SHP77 treated with DMSO at 0.1 percent for 48 hours (cell line): ENCODE results near the gene SRRD.

Experiments used
- DNase-seq: peaks from one replicate; lab custom pipeline; 2025; lab: John Stamatoyannopoulos, UW

The SRRD gene

DNA sequence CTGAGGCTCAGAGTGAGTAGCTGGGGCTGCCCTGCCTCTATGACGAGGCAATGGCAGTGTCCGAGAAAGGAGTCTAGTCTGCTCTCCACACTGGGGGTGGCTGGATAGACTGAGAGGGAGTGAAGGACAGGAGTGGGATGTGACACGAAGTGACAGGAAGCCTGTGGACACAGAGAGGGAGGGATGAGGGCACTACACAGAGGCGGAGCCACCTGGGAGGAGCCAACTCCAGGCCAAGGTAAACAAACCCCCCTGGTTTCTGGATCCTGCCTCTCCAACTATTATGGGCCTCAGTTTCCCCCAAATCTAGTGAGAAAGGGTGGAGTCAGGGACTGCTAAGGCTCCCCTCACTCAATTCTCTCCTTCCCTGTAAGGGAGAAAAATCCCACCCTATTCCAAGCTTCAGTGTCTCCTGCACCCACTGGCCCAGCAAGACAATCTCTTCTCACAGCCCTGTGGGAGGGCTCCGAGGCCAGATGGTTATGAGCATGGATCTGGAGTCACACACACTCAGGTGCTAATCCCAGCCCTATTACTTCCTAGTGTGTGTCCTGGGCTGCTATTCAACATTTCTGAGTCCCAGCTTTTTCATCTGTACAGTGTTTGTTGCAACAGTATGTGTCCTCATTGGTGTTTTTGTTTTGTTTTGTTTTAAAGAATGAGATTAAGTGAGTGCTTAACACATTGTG lies 29.7 kb upstream of the SRRD start:
- no peak for DNase-seq

DNA sequence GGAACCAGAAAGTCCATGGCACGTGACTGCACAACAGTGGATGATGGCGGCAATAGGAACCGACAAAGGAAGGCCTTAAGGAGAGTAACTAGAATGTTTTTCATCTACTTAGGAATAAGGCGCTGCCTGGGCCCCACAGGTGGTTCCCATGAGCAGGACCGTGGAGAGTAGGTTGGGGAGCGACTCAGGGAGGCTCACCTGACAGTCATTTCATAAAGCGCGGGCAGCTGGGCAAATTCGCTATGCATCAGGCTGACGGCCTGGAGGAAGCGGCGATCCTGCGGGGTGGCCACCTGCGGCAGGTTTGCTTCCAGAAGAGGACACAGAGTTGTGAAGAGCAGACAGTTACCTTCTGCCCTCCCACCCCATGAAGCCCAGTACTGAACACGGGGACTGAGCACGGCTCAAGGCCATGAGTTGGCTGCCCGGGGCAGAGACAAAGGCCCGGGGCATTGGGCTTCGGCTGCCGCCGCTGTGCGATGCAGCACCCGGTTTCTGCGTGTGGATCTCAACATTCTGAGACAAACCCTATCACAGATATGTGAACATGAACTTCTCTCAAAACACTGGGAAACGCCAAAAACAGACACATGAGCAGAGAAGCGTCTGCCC lies 25.9 kb upstream of the SRRD start:
- no peak for DNase-seq

DNA sequence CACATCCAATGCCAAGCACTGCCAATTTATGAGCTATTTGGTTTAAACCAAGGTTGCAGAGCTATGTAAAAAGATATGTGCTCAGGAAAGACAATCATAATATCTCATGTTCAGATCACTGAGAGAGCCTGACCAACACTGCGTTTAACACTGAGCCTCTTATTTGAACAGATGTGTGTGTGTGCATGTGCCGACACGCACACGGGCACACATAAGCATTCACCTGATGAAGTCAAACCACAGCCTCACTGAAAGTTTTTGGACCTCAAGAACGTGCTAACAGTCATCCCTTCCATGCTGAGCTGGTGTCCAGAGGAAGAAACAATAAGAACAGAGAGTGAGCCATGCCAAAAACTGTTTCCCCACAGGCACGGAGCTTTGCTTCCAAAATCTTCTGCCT lies 23.5 kb upstream of the SRRD start:
- no peak for DNase-seq

DNA sequence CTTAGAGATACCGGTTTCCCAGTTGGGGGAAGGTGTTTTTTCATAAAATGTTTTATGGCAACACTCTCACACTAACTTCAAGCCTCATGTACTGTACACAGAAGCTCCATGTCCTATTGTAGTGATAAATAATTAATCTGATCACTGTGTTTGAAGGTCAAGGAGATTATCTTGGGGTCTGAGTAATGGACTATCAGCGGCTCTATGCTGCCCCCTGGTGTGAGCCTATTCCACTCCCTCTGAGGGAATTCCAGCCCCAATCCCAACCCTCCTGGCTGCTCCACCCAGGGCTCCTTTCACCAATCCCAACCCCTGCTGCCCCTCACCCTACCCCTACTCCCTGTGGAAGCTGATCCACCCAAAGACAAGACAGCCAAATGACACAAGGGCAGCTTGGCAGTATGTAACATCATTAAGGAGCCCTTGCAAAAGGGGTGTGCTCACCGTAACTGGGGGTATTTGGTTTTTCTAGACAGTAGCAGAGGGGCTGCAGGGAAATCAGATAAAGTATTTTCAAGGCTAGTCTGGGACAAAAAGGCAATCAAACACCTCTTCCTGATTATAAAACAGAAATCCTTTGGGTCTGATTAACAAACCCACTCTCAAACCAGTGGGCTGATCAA lies 22.4 kb upstream of the SRRD start:
- DNase-seq, result no peak

DNA sequence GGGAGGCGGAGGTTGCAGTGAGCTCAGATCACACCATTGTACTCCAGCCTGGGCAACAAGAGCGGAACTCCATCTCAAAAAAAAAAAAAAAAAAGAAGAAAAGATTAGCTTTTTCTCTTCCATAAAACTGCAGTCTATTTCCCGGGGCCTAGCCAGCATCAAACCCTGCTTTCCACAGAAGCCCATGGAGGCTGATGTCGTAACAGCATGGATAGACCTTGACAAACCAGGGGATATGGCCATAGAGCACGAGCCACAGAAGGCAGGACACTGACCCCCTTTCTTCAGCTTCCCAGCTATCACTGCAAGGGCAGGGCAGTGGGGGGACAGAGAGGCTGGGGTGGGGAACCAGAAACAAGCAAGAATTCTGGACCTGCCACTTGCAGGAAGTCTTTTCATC lies 21.6 kb upstream of the SRRD start:
- DNase-seq, result no peak

DNA sequence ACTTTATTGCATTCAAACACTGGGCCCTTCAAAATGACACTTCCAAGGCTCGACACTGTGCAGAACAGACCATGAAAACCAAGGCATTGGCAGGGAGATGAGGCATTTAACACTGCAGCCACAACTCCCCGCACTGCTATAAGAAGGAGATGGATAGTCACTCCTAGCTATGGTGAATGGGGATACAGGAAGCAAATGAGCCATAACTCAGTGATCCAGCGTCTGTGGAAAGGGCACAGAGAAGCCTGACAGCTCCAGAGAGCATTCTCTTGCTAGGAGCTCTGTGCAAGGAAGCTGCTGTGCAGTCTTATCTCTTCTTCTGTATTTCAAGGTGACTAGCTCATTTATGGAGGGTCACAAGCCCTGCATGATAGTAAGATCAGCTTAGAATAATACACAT lies 21.0 kb upstream of the SRRD start:
- DNase-seq, result no peak

DNA sequence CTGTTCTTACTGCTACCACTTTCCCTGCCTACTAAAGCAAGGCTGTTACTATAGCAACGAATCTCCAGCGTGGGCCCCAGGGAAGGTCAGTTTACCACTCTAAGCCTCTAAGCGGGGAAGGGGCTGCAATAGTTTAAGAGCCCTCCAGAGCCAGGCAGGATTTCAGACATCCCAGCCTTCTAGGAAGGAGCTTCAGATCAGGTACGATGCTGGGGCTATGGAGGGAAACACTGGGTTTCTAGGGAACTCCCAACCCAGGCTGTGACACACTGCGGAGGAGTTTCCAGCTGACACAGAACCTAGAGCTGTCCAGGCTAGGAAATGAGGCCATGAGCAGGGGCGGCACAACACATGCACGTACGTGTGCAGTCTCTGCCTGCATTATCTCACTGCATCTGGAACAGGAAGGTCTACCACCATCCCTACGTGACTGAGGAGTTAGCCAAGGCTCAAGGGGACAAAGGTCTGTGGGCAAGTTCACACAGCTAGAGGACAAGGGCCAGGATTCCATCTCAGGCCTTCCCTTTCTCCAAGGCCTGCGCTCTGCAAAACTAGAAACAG lies 20.5 kb upstream of the SRRD start:
- no peak for DNase-seq

DNA sequence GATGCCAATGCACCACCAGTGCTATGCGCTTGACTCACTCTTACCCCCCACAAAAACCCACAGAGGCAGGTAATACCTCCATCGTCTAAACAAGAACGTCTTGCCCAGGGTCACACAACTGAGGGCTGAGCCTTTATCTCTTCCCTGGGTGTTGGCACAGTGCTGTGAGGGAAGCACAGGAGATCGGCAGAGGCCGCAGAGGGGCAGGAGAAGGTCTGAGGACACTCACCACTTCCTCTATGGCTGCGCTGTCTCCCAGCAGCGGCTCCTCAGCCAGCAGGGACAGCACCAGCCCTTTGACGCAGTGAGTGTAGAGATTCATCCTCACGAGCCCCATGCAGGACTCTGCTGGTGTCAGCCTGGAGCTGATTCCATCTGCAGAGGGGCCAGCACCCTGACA lies 20.0 kb upstream of the SRRD start:
- no peak for DNase-seq

DNA sequence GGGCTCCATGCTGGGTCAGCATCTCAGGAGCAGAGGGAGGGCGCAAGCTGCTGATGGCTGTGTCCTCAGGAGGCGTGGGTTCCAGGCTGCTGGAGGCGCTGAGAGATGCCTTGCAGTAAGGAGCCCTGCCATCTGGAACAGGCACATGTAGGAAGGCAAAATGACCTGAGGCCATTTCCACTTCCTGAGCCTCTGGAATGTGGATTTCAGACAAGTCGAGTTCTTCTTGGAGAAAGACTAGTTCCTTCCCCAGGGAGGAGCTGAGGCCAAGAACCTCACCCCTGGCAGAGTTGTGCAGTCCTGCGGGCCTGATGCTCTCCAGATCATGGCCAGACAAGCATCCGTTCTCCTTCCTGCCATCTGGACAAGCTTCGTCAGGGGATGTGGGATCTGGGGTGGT lies 19.4 kb upstream of the SRRD start:
- DNase-seq, result no peak

DNA sequence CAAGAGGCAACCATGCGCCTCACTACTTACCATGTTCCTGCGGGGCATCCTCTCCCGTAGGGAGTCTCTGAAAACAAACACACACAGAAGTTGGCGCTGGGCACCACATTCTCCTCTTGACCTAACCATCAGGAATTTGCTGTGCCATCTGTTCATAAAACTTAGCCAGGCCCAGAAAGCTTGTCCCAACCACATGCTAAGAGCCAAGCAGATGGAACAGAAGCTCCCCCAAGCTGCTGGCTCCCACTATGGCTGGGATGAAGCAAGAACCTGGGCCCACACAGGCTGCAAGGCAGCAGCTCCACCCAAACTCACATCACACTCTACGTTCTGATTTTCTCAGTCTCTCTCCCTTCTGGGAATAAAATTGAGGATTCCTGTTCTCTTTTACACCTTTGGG lies 17.5 kb upstream of the SRRD start:
- no peak for DNase-seq

DNA sequence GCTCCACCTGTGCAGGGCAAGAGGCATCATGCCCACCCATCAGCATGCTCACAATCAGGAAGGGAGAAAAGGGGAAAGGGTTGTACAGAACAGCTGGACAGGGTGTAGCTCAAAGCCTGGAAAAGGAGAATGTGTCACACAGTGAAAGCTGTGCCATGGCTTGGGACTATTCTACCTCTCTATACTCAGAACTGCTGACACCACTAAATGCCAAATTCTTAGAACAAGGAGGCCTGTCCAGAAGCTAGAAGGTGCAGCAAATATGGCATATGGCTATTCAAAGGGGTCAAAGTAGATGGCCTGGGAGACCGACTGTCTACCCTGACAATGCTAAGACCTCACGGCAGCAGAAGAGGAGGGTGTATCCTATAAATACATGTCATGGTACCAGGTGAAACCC lies 12.9 kb upstream of the SRRD start:
- DNase-seq, result no peak

DNA sequence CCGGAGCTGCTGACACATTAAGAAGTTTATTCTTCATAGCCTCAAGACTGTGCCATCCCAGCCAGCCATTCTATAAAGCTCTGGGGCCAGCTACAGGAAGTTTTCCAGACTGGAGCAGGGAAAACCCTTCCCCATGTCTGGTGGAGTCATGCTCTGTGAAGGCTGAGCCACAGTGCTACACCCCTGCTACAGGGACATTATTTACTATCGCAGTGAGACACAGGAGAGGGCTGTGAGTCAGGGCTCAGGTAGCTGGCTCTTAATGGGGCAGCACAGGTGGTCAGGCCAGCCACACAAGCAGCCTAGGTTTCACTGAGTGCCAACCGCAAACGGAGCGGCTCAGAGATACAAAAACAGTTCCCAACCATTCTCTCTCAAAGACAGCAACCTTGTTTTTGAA lies 12.2 kb upstream of the SRRD start:
- DNase-seq, result no peak

DNA sequence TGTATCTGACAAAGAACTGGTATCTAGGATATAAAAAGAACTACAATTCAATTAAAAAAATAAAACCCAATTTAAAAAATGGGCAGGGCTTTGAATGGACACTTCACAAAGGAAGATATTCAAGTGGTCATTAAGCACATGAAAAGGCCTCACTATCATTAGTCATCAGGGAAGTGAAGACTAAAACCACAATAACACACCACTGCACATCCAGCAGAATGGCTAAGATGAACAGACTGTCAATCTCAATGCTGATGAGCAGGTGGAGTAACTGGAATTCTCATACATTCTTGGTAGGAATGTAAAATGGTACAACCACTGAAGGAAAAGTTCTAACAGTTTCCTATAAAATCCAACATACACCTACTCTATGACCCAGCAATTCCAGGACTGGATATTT lies 9.0 kb upstream of the SRRD start:
- no peak for DNase-seq

DNA sequence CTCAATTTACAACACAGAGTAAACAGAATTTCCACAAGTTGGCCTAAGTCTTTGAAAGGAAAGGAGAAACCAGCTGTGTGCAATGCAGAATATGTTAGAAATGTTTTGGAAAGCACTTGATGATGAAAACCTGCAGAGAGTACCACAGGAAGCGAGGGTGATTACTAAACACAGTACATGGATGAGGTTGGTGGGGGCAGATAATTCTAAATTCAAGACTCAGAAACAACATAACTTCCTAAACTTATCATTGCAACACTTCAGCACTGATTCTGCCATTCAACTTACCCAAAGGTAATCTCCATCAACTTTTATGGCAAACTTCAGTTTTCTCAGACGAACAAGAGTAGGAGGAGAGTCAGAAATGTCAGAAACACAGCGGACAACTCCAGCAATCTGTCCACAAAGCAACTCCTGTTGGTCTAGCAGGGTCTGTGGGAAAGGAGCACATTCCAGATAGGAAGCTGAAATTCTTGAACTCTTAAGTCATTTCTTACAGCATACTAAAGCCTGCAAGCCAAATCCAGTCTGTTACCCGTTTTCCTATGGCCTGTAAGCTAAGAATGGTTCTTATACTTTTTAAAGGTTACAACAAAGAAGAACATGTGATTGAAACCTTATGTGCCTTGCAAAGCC lies 6.9 kb upstream of the SRRD start:
- no peak for DNase-seq

DNA sequence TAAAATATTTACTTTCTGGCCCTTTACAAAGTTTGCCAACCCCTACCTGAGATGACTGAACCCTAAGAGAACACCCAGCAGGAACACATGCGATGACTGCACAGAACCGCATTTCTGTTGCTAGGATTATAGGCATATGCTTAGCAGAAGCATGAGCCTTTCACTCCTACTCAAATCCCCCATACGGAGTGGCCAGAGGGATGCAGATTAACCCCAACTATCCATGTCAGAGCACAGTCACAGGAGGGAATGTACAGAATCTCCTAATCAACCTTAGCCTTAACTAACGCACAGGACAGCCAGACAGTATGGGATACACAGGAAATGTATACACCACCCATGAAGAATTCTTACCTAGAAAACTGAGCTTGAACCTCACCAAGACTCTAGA lies 6.3 kb upstream of the SRRD start:
- DNase-seq, result no peak

DNA sequence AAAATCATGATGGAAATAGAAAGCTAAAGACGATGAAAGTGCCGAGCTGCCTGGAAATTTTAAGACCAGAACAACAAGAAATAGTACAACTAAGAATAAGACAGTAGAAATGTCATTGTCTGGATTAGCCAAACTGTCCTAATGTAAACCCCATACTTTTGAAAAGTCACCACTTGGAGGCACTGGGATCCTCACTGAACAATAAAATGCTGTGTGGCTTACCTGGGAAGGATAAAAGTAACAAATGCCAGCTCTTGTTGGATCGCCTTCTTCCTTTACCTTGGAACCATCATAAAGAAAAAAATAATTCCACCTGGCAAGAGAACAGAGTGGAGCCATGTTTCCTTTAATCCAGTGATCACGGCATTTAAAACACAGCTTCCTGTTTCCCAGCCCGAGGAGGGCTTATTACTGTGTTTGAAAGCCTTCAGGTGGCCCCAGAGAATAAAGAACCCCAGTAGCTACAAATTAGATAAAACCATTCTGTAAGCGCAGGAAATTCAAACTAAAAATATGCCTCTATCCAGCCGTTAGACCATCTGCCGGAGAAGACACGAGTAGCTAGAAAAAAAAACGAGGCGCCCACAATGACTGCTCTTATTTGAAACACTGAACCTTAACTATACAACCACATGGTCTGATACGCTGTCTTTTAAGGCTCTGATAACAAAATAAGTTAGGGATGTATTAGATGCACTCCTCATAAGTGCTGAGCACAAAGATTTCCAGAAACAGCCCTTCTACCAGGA lies 4.5 kb upstream of the SRRD start:
- peak; percentile 19 for DNase-seq

DNA sequence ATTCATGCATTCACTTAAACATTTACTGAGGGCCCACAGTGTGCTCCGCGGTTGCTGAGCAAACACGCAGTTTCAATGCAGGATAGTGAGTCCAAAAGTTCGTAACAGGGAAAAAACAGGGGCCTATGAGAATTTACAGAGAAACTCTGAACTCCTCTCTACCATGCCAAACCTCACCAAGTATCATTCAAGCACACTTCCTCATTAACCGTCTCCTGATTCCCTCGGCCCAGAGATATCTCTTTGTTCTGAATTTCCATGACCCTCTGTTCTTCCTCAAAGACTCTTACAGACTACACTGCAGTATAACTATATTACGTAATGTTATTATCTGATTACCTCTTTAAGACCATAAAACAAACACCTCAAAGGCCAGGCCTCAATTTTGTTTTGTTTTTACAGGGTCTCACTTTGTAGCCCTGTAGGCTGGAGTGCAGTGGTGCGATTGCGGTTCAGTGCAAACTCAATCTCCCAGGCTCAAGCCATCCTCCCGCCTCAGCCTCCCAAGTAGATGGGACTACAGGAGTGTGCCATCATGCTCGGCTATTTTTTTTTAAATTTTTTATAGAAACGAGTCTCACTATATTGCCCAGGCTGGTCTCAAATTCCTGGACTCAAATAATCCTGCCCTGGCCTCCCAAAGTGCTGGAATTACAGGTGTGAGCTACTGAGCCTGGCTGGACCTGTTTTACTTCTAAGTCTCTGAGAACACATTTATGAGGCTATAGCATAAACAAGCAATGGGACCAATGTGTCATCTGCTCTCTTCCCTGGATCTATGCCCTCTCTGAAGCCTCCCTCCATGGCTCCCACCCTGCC lies 3.7 kb upstream of the SRRD start:
- peak; percentile 42 for DNase-seq

DNA sequence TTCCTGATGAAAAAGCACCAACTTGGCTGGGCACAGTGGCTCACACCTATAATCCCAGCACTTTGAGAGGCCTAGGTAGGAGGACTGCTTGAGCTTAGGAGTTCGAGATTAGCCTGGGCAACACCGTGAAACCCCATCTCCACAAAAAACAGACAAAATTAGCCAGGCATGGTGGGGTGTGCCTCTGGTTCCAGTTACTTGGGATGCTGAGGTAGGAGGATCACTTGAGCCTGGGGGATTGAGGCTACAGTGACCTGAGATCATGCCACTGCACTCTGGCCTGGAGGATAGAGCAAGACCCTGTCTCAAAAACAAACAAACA lies 3.1 kb upstream of the SRRD start:
- DNase-seq, result no peak

DNA sequence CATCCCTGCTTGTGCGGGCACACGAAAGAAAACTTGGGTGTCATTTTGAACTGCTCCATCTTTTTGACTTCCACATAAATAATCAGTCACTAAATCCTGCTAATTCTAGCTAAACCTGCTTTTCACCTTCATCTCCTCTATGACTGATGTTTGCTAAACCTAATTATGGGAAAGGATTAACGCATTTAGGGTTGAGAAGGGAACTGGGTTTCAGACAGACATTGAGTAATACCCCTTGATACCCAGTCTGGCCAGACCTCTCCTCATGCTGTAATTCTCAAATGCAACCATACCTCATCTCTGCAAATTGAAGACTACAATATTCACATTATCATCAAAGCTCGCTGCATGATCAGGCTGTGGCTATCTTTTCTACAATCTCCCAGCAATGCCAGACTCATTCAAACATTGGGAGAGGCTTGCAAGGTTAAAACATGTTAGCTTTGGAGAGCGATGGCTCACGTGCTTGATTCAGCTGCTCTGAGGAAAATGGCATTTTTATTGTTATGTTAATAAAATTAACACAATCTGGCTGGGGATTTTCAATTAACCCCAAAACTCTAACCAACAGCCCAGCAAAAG lies 2.5 kb upstream of the SRRD start:
- DNase-seq, result no peak

DNA sequence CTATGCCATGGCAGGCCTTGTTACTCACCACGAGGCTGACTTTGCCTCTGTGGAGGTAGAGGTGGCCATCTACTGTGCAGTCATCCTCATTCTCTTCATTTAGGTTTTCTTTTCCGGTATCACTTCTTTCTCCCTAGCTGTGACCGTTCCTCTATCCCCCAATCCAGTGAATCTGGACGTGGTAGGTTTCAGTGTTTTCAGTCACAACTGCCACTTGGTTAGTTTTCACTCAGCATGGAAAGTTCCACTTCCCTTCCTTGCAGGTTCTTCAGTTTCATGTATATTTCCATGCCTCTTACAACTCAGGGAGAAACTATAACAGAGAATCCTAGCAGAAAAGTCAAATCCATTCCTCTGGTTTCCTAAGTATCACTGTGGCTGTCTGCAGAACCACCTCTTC lies 2.0 kb upstream of the SRRD start:
- DNase-seq, result no peak

DNA sequence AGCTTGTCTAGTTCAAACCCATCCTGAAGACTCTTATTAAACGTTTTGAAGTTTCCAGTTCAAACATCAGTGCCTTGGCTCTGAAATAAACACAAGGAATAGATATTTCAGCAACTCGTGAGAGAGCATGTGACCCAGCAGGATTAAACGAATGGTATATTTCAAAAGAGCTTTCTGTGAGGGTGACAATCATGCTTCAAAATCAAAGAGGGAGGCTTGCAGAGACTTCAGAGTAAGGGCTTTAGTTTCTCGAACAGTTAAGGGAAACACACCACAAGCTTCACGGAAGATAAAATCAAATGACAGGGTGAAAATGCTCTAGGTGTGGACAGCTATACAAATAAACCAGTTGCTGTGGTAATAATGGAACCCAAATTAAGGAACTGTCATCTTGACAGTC lies 1.5 kb upstream of the SRRD start:
- DNase-seq, result no peak
